Immature natural killer cell (primary cell): ENCODE data around the gene NEK1. TPM values are rescaled to one million over a fixed set of nuclear protein-coding genes. Genes with fewer than 3 reads are reported as not detected.
"Not testable (repeated sequence)": the region's sequence is repeated elsewhere in the genome, so short reads cannot be mapped to it uniquely, and the experiment has no call there.

Experiments used
- DNase-seq, 3 donors: peaks; one replicate each; pipeline ENCODE4 v3.0.0; 2022; ENCODE audit warnings: mixed read lengths in 1 of 3
- H3K27ac Mint-ChIP-seq, 6 donors: one replicate each; pipeline ENCODE4 v1.8.0; 2020; ENCODE audit warnings: mixed read lengths in 6 of 6, mild to moderate bottlenecking in 5 of 6, inconsistent platforms in 4 of 6, moderate library complexity in 3 of 6
- H3K27me3 Mint-ChIP-seq, 3 donors: one replicate each; pipeline ENCODE4 v1.8.0; 2020 to 2021; ENCODE audit warnings: low read depth in 3 of 3, mild to moderate bottlenecking in 3 of 3, mixed read lengths in 3 of 3, moderate library complexity in 3 of 3, inconsistent platforms in 1 of 3
- H3K36me3 Mint-ChIP-seq, 3 donors: one replicate each; pipeline ENCODE4 v1.8.0; 2020; ENCODE audit warnings: mixed read lengths in 3 of 3, inconsistent platforms in 2 of 3, mild to moderate bottlenecking in 2 of 3
- H3K4me1 Mint-ChIP-seq, 2 donors: one replicate each; pipeline ENCODE4 v1.8.0; 2020; ENCODE audit warnings: inconsistent platforms in 2 of 2, mild to moderate bottlenecking in 2 of 2, mixed read lengths in 2 of 2, moderate library complexity in 1 of 2
- H3K4me3 Mint-ChIP-seq, 5 donors: one replicate each; pipeline ENCODE4 v1.8.0; 2020; ENCODE audit warnings: mild to moderate bottlenecking in 5 of 5, mixed read lengths in 5 of 5, inconsistent platforms in 3 of 5, moderate library complexity in 3 of 5
- H3K9me3 Mint-ChIP-seq, 6 donors: one replicate each; pipeline ENCODE4 v1.8.0; 2020; ENCODE audit warnings: mild to moderate bottlenecking in 6 of 6, mixed read lengths in 6 of 6, inconsistent platforms in 4 of 6, moderate library complexity in 3 of 6
- polyA plus RNA-seq, 3 donors: library from polyadenylated mRNA; unstranded; fragments of 300-500 nt; fragmentation: Illumina TruSeq; gene quantifications; one replicate each; pipeline ENCODE4 v1.2.3, GENCODE V29; 2021

NEK1 gene
- polyA plus RNA-seq, 3 donors from 2014 or later = 2.5 to 12.8 (median 5.8) TPM

DNA sequence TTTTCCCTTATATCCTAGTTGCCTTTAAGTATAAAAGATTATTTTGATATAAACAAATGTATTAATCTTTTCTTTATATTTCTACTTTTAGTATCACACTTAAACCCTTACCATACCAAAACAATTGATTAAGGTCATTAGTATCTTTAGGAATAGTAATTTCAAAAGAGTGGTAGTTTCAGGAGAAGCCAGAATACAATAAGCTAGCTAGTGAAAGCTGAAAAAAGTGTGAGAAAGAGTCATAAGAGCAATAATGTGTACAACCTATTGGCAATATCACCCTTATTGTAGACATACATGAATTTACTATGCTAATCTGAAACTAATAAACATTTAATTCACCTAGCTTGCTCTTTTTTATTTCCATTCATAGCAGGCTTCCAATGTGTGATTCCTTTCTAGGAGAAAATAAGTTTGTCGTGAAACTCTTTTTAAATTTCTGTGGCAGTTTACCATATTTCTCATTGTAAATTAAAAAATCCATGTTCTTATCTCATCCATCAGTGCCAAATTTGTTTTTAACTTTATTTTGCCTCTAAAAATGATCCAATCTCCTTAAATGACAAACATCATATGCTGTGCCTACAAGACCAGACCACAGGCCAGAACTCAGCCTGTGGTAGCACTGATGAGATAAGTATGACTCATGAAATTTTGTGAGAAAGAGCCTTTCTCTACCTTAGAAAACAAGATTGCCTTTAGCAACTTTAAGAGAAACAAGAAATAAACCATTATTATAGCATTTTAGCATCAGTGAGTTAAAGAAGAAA lies 8.1 kb downstream of the NEK1 start:
- no peak for DNase-seq
- peak overlapping the region in 4 of 6 donors; percentile 21 to 78 (median 33) for H3K27ac Mint-ChIP-seq

DNA sequence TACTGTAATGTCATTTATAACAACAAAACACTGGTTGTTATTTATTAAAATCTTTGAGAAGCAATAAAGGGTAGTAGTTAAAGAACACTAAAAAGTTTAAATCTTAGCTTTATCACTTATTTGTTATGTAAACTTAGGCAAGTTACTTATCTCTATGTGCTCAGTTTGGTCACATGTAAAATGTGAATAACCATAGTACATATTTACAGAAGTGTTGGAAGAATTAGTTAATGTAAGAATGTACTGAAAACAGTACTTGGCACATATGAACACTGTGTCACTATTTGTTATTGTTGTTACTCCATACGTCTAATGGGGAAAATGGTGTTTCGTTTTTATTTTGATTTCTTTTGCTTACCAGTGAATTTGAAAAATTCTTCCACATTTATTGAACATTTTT lies 9.1 kb downstream of the NEK1 start:
- DNase-seq = no peak
- peaks cover 8 to 19% (median 14%) of the 10 kb centered on the region in 3 donors for H3K36me3 Mint-ChIP-seq
- no peaks in the 10 kb centered on the region for H3K9me3 Mint-ChIP-seq
- H3K4me3 Mint-ChIP-seq = no peak overlapping the region
- H3K27me3 Mint-ChIP-seq = peaks cover 0 to under 1% (median 0%) of the 10 kb centered on the region in 3 donors
- peaks cover 2 to 35% of the 10 kb centered on the region in 2 donors for H3K4me1 Mint-ChIP-seq
- no peak overlapping the region for H3K27ac Mint-ChIP-seq

More for the DNA sequence above, 8.1 kb downstream of the NEK1 start:
- Mint-ChIP-seq H3K27me3 (no peaks in the 10 kb centered on the region), H3K9me3 (no peaks in the 10 kb centered on the region), H3K4me1 (peaks cover 4 to 41% of the 10 kb centered on the region in 2 donors), H3K4me3 (no peak overlapping the region), H3K36me3 (peaks cover 7 to 18% (median 14%) of the 10 kb centered on the region in 3 donors)

DNA sequence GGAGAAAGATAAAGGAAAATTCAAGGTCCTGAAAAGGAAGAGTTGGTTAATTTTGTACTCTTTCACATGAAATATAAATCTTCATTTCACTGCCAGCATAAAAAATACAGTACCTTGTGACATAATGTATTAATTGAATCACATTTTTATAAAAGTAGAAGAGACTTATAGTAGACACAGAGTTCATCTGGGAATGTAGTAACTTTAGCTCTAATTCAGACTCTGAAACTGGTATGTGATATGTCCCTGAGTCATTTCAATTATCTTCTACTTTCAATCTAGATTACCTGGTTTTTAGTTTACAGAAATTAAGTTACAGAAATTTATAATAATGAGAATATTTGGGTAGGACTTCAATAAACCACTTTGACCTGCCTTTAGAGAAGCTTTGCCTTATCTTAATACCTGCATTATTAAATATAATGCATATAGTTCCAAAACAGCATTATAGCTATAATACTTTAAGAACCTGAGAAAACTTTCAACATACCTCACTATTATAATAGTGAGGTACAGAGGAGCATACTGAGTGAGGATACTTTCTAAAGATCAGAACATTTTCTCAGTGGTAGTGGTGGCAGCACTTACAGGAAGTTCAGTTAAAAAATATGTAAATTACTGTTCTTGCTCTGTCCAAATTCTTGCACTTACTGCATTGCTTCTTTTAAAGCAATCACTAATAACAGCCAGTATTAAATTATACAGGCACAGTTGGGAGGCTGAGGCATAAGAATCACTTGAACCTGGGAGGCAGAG lies 11.2 kb downstream of the NEK1 start:
- Mint-ChIP-seq H3K27me3 (peaks cover 0 to 1% (median 0%) of the 10 kb centered on the region in 3 donors), H3K36me3 (peaks cover 14 to 24% (median 16%) of the 10 kb centered on the region in 3 donors), H3K4me1 (peaks cover 2 to 26% of the 10 kb centered on the region in 2 donors), H3K4me3 (no peak overlapping the region), H3K9me3 (no peaks in the 10 kb centered on the region), H3K27ac (no peak overlapping the region)
- DNase-seq = no peak

DNA sequence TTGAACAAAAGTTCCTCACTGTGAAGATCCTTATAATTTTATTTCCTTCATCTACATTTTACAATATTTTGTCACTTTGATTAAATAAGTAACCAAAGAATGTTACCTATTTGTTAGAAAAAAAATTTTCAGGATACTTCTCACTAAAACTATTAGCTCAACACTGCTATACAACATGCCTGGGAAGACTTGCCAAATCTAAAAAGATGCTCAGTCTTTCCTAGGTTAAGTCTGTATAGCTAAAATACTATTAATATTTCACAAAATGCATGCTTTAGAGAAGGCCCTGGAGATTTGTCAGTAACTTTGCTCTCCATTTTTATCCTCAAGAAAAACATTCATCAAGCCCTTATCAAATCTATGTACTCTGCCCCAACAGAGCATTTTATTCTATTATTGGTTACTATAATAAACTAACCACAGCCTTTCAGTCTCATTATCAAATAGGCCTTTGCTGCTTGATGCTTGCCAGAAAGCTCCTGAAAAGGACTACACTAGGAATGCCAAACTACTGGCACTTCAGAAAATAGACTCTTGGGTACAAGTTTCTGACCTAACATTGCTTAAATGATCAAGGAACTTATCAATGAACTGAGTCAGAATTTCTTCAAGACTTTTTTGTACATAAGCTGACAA lies 17.7 kb downstream of the NEK1 start:
- Mint-ChIP-seq H3K9me3 (no peaks in the 10 kb centered on the region), H3K27me3 (peaks cover 0 to 1% (median 0%) of the 10 kb centered on the region in 3 donors), H3K36me3 (peaks cover 17 to 26% (median 25%) of the 10 kb centered on the region in 3 donors)

DNA sequence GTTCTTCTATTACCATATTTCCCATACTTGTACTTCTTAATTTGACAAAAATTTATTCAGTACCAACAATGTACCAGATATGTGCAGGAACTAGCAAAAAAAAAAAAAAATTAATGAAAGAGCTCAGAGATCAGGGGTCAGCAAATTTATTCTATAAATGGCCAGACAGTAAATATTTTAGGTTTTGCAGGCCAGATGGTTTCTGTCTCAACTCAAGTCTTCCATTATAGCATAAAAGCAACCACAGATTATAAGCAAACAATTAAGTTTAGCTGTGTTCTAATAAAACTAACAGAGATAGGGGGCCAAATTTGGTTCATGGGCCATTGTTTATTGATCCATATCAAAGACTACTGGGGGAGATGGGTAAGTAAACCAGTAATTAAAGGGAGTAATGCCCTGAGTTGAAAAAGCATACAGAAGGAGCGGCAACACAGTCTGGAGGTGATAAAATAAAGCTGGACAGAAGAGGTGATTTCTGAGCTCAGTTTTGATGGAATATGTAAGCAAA lies 19.3 kb downstream of the NEK1 start:
- Mint-ChIP-seq H3K36me3 (peaks cover 20 to 32% (median 23%) of the 10 kb centered on the region in 3 donors), H3K27me3 (no peaks in the 10 kb centered on the region), H3K27ac (no peak overlapping the region), H3K4me3 (no peak overlapping the region), H3K4me1 (no peaks in the 10 kb centered on the region), H3K9me3 (no peaks in the 10 kb centered on the region)
- no peak for DNase-seq

More for the DNA sequence above, 17.7 kb downstream of the NEK1 start:
- no peak overlapping the region for H3K27ac Mint-ChIP-seq
- H3K4me1 Mint-ChIP-seq = no peaks in the 10 kb centered on the region
- DNase-seq = no peak
- no peak overlapping the region for H3K4me3 Mint-ChIP-seq

DNA sequence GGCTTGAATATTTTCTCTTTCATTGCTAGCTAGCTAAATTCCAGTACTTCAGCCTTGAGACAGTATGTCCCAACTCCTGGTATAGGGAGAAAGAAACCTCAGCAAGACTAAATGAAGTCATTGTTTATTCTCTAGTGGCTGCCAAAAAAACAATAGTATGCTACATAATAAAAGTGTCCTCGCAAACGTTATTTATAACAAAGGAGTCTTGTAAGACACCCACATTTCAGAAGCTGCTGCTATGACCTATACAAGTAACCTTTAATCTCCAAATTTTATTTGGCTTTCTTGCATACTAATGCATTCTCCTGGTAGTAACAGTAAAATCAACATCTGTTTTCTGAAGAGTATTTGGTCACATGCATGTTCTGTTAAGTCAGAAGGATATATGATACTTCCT lies 28.8 kb downstream of the NEK1 start:
- Mint-ChIP-seq H3K27me3 (no peaks in the 10 kb centered on the region), H3K27ac (peak overlapping the region in 1 of 6 donors; percentile 36), H3K4me3 (no peak overlapping the region), H3K4me1 (no peaks in the 10 kb centered on the region), H3K36me3 (peaks cover 17 to 28% (median 25%) of the 10 kb centered on the region in 3 donors), H3K9me3 (no peaks in the 10 kb centered on the region)
- no peak for DNase-seq

DNA sequence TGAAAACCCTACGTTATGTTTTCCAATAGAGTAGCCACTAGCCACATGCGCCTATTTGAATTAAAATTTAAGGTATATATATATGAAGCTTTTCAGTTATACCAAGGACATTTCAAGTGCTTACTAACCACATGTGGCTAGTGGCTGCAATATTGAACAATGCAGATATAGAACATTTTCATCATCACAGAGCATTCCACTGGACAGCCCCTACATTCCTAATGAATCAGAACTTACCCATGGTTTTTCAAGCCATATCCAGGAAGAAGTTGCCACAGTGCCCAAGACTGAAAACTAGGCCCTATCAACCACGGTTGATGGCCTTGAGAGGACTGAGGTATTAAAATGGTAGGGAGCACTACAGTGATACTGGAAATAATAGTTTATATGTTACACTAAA lies 29.7 kb downstream of the NEK1 start:
- Mint-ChIP-seq H3K27me3 (no peaks in the 10 kb centered on the region), H3K27ac (no peak overlapping the region), H3K4me3 (no peak overlapping the region), H3K9me3 (no peaks in the 10 kb centered on the region), H3K36me3 (peaks cover 17 to 28% (median 25%) of the 10 kb centered on the region in 3 donors), H3K4me1 (no peaks in the 10 kb centered on the region)
- DNase-seq = no peak

DNA sequence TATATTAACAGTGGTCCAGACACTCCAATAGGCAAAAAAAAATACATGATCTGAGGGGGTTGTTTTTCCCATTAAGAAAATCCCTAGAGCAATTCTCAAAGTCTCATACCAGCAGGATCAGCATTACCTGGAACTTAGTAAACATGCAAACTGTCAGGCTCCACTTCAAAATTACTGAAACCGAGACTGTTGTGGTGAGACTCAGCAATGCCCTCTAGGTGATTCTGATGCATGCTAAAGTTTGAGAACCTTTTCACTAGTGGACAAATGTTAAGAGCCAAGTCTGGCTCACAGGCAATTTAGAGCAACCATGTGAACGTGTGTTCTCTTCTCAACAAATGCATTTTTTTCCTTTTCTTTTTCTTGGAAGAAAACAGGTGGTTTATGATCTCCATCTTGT lies 30.2 kb downstream of the NEK1 start:
- Mint-ChIP-seq H3K4me1 (no peaks in the 10 kb centered on the region), H3K27me3 (no peaks in the 10 kb centered on the region), H3K4me3 (no peak overlapping the region), H3K27ac (peak overlapping the region in 1 of 6 donors; percentile 12), H3K36me3 (peaks cover 17 to 28% (median 25%) of the 10 kb centered on the region in 3 donors), H3K9me3 (no peaks in the 10 kb centered on the region)
- no peak for DNase-seq

DNA sequence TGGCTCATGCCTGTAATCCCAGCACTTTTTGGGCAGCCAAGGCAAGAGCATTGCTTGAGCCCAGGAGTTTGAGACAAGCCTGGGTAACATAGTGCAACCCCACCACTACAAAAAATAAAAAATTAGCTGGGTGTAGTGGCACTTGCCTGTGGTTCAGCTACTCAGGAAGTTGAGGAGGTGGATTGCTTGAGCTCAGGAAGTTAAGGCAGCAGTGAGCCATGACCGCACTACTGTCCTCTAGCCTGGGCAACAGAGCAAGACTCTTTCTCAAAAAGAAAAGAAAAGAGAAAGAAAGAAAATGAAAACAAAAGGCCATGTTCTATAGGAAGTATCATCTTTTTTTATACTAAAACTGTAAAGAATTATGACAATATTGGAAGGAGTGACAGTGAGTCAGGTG lies 38.5 kb downstream of the NEK1 start:
- Mint-ChIP-seq H3K27ac (peak overlapping the region; percentile 66 to 94 (median 82)), H3K36me3 (peaks cover 30 to 35% (median 32%) of the 10 kb centered on the region in 3 donors), H3K4me1 (peaks cover 37 to 39% of the 10 kb centered on the region in 2 donors), H3K4me3 (peak overlapping the region; percentile 65 to 78 (median 77)), H3K9me3 (no peaks in the 10 kb centered on the region), H3K27me3 (peaks cover 0 to 2% (median 0%) of the 10 kb centered on the region in 3 donors)
- DNase-seq = peak; percentile 16 to 24 (median 22)

DNA sequence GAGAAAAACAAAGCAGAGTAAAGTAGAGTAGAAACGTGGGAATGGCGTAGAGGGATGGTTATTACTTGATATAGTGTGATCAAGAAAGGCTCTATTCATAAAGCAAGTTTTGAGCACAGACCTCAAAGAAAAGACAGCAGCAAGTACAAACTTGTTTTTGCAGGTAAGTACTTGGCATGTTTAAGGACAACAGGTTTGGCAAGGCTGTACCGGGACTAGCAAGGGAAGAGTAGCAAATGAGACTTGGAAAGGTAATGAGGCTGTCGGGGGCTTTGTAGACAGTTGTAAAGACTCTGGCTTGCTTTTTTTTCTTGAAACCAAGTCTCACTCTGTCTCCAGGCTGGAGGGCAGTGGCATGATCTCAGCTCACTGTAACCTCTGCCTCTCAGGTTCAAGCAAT lies 40.9 kb downstream of the NEK1 start:
- DNase-seq = no peak
- H3K9me3 Mint-ChIP-seq = no peaks in the 10 kb centered on the region
- H3K36me3 Mint-ChIP-seq = peaks cover 27 to 33% (median 29%) of the 10 kb centered on the region in 3 donors
- no peak overlapping the region for H3K27ac Mint-ChIP-seq
- H3K27me3 Mint-ChIP-seq = peaks cover 0 to 2% (median 2%) of the 10 kb centered on the region in 3 donors
- no peak overlapping the region for H3K4me3 Mint-ChIP-seq
- peaks cover 41 to 42% of the 10 kb centered on the region in 2 donors for H3K4me1 Mint-ChIP-seq

DNA sequence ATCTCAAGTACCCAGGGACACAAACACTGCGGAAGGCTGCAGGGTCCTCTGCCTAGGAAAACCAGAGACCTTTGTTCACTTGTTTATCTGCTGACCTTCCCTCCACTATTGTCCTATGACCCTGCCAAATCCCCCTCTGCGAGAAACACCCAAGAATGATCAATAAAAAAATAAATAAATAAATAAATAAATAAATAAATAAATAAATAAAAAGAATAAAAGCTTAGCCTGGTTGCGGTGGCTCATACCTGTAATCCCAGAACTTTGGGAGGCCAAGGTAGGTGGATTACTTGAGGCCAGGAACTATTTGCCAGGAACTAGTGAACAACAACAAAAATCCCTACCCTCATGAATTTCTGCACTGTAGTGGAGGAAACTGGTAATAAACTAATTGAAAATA lies 41.4 kb downstream of the NEK1 start:
- not testable (repeated sequence) for H3K27ac Mint-ChIP-seq, DNase-seq, H3K4me3 Mint-ChIP-seq, H3K27me3 Mint-ChIP-seq, H3K9me3 Mint-ChIP-seq
- Mint-ChIP-seq H3K4me1 (peaks cover 44 to 46% of the 10 kb centered on the region in 2 donors), H3K36me3 (peaks cover 27 to 29% (median 27%) of the 10 kb centered on the region in 3 donors)

DNA sequence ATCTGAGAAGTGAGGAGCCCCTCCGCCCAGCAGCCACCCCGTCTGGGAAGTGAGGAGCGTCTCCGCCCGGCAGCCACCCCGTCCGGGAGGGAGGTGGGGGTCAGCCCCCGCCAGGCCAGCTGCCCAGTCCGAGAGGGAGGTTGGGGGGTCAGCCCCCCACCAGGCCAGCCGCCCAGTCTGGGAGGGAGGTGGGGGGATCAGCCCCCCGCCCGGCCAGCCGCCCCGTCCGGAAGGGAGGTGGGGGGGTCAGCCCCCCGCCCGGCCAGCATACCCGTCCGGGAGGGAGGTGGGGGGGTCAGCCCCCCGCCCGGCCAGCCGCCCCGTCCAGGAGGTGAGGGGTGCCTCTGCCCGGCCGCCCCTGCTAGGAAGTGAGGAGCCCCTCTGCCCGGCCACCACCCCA lies 42.1 kb downstream of the NEK1 start:
- Mint-ChIP-seq H3K4me1 (peaks cover 46 to 49% of the 10 kb centered on the region in 2 donors), H3K36me3 (peaks cover 26 to 29% (median 27%) of the 10 kb centered on the region in 3 donors)
- not testable (repeated sequence) for H3K4me3 Mint-ChIP-seq, H3K9me3 Mint-ChIP-seq, H3K27ac Mint-ChIP-seq, DNase-seq, H3K27me3 Mint-ChIP-seq

DNA sequence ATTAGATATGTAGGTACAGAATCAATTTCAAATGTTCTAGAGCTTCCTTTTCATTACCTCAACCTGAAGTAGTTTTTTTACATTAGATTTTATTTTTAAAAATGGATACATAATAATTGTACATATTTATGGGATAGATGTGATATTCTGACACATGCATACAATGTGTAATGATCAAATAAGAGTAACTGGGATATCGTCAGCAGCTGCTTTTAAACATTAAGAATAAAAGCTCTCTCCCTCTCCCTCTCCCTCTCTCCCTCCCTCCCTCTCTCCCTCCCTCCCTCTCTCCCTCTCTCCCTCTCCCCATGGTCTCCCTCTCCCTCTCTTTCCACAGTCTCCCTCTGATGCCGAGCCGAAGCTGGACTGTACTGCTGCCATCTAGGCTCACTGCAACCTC lies 43.2 kb downstream of the NEK1 start:
- H3K27me3 Mint-ChIP-seq, H3K4me3 Mint-ChIP-seq, DNase-seq, H3K27ac Mint-ChIP-seq, H3K9me3 Mint-ChIP-seq: not testable (repeated sequence)
- H3K36me3 Mint-ChIP-seq = peaks cover 19 to 23% (median 20%) of the 10 kb centered on the region in 3 donors
- H3K4me1 Mint-ChIP-seq = peaks cover 37 to 42% of the 10 kb centered on the region in 2 donors
